Uterus (tissue), 2 donors: ENCODE measurements around the gene ZBTB18.

ENCODE experiments used
- CTCF ChIP-seq, 4 experiments: fragments of 200-600 bp in 2 of 4; fragments of 450-650 bp in 2 of 4; sonication (generic) in 2 of 4; IDR thresholded peaks; one replicate each; pipeline ENCODE4 v1.5.1; 2016 to 2019; ENCODE audit warnings: antibody characterized with exemption in 4 of 4, mild to moderate bottlenecking in 2 of 4, moderate library complexity in 1 of 4
- POLR2A ChIP-seq, 2 donors: fragments of 450-650 bp; IDR thresholded peaks; one replicate each; pipeline ENCODE4 v1.6.1; 2016; ENCODE audit warnings: antibody characterized with exemption in 2 of 2, mild to moderate bottlenecking in 1 of 2, moderate library complexity in 1 of 2

DNA sequence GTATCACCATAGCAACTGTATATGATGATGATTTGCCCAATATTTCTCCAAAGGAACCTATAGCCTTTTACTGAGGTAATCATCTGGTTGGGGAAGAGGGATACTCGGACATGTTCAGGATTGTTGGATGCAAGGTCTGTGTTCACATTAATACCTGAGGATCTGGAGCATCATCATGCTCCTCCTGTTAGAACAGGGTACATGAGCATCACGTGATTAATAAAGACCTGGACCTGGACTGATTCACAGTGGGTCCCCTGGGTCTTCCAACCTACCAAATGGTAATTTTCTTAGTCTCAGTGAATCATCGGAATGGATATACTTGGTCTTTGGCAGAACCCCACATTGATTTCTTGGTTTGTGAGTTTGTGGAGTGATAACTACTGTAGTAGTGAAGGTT, 45.6 kb upstream of the ZBTB18 start:
- TF ChIP-seq CTCF (IDR thresholded peaks at IDR 0.05) (no peak), POLR2A (IDR thresholded peaks at IDR 0.05) (no peak)
